Fibroblast of mammary gland (primary cell): Measurements from ENCODE around the gene LCN2.
A peak's percentile ranks its signal among the peaks of the same experiment; 100 is the strongest.

Experiments used
- DNase-seq: peaks from one replicate; pipeline ENCODE4 v3.0.0-alpha.2; 2010; ENCODE audit warnings: low read depth
- H3K4me3 ChIP-seq: 2 replicates; pipeline ENCODE4 v1.5.1; 2011; ENCODE audit warnings: low read depth, mild to moderate bottlenecking, low read length, moderate library complexity; ENCODE audit not compliant: control insufficient read depth
- CTCF ChIP-seq: conservative IDR thresholded peaks from 2 replicates; pipeline ENCODE4 v1.5.1; 2011; ENCODE audit warnings: low read depth, low read length, inconsistent platforms; ENCODE audit not compliant: control insufficient read depth, insufficient read depth

LCN2 gene

GRCh38 chr9:128159784-128160602 lies 10.7 kb downstream of the LCN2 start, which contains the start of gene BBLN:
Gene BBLN (plus strand): TSS chr9:128160265. CDS start chr9:128160408, 143 bp downstream.
- peak within 1 kb of the TSS; percentile 77 for H3K4me3 ChIP-seq
- TF ChIP-seq CTCF = no peak
- DNase-seq = peak; percentile 86

GRCh38 chr9:128160603-128160987 lies 11.3 kb downstream of the LCN2 start:
- TF ChIP-seq CTCF = no peak
- DNase-seq = peak; percentile 31
- peak overlapping the region; percentile 77 for H3K4me3 ChIP-seq

- peak; percentile 14 for DNase-seq
- H3K4me3 ChIP-seq = no peak overlapping the region
- no peak for TF ChIP-seq CTCF
Observed at GRCh38 chr9:128161215-128161902, 12.1 kb downstream of the LCN2 start.

GRCh38 chr9:128162215-128163026 lies 13.2 kb downstream of the LCN2 start:
- TF ChIP-seq CTCF = no peak
- no peak overlapping the region for H3K4me3 ChIP-seq
- peak; percentile 50 for DNase-seq

GRCh38 chr9:128163027-128163515 lies 13.8 kb downstream of the LCN2 start:
- no peak for DNase-seq
- no peak overlapping the region for H3K4me3 ChIP-seq
- TF ChIP-seq CTCF = no peak
